ENCODE measurements around the gene PPRC1.

DNA sequence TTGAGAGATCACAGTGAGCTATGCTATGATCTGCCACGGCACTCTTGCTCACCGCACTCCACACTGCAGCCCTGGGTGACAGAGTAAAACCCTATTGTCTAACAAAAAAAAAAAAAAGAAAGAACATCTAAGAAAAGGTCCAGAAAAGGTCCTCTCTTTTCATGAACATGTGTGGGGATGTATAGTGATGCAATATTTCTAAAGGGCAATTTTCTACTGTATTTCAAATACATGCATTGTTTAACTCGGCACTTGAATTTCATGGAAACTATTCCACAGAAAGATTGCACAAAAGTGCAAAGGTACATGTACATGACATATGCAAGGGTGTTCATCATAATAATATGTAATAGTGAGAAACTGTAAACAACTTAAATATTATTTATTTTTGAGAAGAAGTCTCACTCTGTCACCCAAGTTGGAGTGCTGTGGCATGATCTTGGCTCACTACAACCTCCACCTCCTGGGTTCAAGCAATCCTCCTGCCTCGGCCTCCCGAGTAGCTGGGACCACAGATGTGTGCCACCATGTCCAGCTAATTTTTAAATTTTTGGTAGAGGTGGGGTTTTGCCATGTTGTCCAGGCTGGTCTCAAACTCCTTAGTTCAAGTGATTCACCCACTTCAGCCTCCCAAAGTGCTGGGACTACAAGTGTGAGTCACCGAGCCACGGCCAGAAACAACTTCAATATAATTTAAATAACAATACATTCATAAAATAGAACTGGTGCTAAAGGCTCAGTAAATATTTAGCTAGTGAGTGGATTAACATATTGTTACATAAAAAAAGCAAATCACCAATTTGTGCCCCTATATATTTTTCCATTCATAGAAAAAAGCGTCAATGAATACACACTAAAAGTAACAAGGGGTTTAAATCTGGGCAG lies 1.3 kb upstream of the PPRC1 start:
- no peak for TF ChIP-seq EZH2phosphoT487 (IDR thresholded peaks at IDR 0.05; ENCODE audit: insufficient read depth, low read depth)
- no peak for TF ChIP-seq EZH2 (IDR thresholded peaks at IDR 0.05; ENCODE audit: insufficient read depth, poor library complexity, severe bottlenecking)

Measured in GM23248 (cell line).